ENCODE data around the gene CD19. TPM values are rescaled to one million over a fixed set of nuclear protein-coding genes. Genes with fewer than 3 reads are reported as not detected.
"Not testable (repeated sequence)": the region's sequence is repeated elsewhere in the genome, so short reads cannot be mapped to it uniquely, and the experiment has no call there.

The CD19 gene
- total and polyA plus RNA-seq, 11 donors: 0.10 to 0.44 (median 0.22) TPM; not detected in 7

DNA sequence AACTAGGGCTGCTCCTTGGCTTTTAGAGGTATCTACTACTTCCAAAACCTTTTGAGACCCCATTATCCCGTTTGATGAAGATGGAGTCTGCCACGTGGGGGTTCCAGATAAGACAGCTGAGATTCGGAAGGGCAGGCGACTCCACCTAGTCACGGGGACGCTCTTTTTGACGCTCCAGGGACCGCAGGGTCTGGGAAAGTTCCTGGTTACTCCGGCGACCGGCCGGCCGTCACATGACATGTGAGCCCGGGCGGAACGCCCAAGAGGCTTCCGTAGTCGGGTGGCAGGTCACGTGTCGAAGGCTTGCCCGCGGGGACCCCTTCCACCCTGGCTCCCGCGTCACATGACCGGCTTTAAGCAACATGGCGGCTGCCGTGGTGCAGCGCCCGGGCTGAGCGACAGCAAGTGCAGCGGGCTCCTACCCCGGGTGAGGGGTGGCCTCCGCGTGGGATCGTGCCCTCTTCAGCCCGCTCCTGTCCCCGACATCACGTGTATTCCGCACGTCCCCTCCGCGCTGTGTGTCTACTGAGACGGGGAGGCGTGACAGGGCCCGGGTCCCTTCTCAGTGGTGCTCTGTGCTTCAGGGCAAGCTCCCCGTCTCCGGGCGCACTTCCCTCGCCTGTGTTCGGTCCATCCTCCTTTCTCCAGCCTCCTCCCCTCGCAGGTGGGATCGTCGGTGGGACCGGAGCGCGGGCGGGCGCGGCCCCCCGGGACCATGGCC, 42.8 kb downstream of the CD19 start, which contains the start of gene SPNS1:
Gene SPNS1, plus strand, starts transcription at position 342 of the 721 bp plus-strand sequence. Its CDS starts 374 bp downstream, at position 716.
- no peaks in the 10 kb centered on the region for H3K27me3 ChIP-seq
- peak within 1 kb of the TSS; percentile 67 to 98 (median 88) for H3K4me3 ChIP-seq
- H3K36me3 ChIP-seq: peaks cover 0 to 31% (median 20%) of the 10 kb centered on the region in 9 donors
- ATAC-seq (peak; percentile 95 to 99 (median 98)), DNase-seq (peak; percentile 97 to 99 (median 98))
- 0% methylated on average over 4 to 60 of the region's 60 CpGs for WGBS, 4 donors
- H3K27ac ChIP-seq: peak within 1 kb of the TSS in 11 of 12 donors; percentile 75 to 91 (median 81)
- intact Hi-C loops (cut with DNase I): loop anchor here in 1 of 10 donors (1.0 kb wide), 1 partner anchor 128 kb away; the partner anchor contains the start of gene TUFM
- peaks cover 0 to 24% (median 13%) of the 10 kb centered on the region in 12 donors for H3K4me1 ChIP-seq
- H3K9me3 ChIP-seq: no peaks in the 10 kb centered on the region
- TF ChIP-seq POLR2A (IDR thresholded peaks at IDR 0.05): peak in 1 of 2 donors; percentile 64
- TF ChIP-seq, protein P1, sequence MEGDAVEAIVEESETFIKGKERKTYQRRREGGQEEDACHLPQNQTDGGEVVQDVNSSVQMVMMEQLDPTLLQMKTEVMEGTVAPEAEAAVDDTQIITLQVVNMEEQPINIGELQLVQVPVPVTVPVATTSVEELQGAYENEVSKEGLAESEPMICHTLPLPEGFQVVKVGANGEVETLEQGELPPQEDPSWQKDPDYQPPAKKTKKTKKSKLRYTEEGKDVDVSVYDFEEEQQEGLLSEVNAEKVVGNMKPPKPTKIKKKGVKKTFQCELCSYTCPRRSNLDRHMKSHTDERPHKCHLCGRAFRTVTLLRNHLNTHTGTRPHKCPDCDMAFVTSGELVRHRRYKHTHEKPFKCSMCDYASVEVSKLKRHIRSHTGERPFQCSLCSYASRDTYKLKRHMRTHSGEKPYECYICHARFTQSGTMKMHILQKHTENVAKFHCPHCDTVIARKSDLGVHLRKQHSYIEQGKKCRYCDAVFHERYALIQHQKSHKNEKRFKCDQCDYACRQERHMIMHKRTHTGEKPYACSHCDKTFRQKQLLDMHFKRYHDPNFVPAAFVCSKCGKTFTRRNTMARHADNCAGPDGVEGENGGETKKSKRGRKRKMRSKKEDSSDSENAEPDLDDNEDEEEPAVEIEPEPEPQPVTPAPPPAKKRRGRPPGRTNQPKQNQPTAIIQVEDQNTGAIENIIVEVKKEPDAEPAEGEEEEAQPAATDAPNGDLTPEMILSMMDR (IDR thresholded peaks at IDR 0.05): no peak

DNA sequence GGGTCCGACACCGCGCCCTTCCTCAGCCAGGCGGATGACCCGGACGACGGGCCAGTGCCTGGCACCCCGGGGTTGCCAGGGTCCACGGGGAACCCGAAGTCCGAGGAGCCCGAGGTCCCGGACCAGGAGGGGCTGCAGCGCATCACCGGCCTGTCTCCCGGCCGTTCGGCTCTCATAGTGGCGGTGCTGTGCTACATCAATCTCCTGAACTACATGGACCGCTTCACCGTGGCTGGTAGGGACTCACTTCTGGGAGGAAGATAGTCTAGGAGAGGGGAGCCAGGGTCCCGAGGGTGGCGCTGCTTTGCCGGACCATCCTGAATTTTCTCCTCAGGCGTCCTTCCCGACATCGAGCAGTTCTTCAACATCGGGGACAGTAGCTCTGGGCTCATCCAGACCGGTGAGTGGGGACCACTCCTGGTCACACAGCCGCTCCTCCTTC, 43.4 kb downstream of the CD19 start:
- DNase-seq (peak in 1 of 5 donors; percentile 31), ATAC-seq (peak in 1 of 4 donors; percentile 26)
- no peaks in the 10 kb centered on the region for H3K9me3 ChIP-seq
- H3K4me1 ChIP-seq: peaks cover 0 to 24% (median 13%) of the 10 kb centered on the region in 12 donors
- no peaks in the 10 kb centered on the region for H3K27me3 ChIP-seq
- H3K4me3 ChIP-seq: peak overlapping the region; percentile 67 to 98 (median 88)
- TF ChIP-seq POLR2A (IDR thresholded peaks at IDR 0.05): no peak
- intact Hi-C loops (cut with DNase I): no loop called here
- 7 to 12% (median 9%) methylated on average over 12 to 30 of the region's 30 CpGs for whole genome bisulfite sequencing, 4 donors
- H3K27ac ChIP-seq: peak overlapping the region in 9 of 12 donors; percentile 24 to 91 (median 80)
- H3K36me3 ChIP-seq: peaks cover 0 to 37% (median 22%) of the 10 kb centered on the region in 9 donors

DNA sequence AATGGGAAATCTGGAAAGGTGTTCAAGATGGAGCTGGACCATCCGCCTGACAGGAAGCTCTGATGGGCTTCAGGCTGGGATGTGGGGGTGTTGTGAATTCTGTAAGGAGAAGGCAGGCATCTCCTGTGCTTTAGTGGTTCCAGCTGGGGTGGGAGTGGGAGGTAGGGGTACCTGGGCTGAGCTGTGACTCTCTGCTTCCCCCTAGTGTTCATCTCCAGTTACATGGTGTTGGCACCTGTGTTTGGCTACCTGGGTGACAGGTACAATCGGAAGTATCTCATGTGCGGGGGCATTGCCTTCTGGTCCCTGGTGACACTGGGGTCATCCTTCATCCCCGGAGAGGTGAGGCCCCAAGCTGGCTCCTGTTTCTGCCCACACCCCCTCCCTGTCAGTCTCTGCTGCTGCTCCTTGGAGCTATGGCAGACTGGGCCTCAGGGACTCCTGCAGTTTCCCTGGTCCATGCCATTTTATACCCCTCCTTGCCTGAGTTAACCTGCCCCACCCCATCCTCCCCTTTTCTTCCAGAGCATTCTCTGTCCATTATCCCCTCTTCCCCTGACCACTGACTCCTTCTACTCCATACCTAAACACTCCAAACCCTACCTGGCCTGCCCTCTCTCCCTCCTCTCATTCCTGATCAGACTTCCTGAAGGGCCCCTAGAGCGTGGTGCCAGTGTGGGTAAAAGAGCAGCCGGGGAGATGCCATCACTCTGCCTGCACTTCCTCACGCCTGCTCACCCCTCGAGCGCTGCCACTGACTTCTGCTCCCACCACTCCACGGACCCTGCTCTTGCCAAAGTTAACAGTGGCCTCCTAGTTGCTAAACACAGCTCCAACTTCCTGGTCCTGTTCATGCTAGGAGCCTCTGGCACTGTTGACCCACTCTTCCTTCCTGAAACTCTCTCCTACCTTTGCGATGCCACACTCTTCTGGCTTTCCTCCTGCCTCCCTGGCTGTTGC, 46.2 kb downstream of the CD19 start:
- DNase-seq (no peak), ATAC-seq (no peak)
- TF ChIP-seq POLR2A (IDR thresholded peaks at IDR 0.05): no peak
- TF ChIP-seq, protein P1 (IDR thresholded peaks at IDR 0.05): peak in 9 of 12 donors; percentile 5 to 34 (median 21)
- no peaks in the 10 kb centered on the region for H3K9me3 ChIP-seq
- H3K4me1 ChIP-seq: peaks cover 0 to 24% (median 13%) of the 10 kb centered on the region in 12 donors
- H3K4me3 ChIP-seq: no peak overlapping the region
- 83 to 88% (median 85%) methylated on average over 11 of the region's 11 CpGs for WGBS, 4 donors
- peaks cover 0 to 65% (median 50%) of the 10 kb centered on the region in 9 donors for H3K36me3 ChIP-seq
- no peaks in the 10 kb centered on the region for H3K27me3 ChIP-seq
- no peak overlapping the region for H3K27ac ChIP-seq
- intact Hi-C loops (cut with DNase I): no loop called here

DNA sequence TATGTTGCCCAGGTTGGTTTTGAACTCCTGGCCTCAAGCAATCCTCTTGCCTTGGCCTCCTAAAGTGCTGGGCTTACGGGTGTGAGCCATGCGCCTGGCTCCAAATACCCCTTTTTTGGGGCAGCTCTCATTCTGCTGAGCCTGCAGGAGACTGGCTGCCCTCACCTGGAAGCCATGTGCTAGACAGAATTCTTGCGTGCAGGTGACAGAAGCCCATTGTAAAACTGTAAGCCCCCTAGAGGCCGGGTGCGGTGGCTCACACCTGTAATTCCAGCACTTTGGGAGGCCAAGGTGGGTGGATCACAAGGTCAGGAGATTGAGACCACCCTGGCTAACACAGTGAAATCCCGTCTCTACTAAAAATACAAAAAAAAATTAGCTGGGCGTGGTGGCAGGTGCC, 48.6 kb downstream of the CD19 start:
- H3K27me3 ChIP-seq; intact Hi-C loops (cut with DNase I); ATAC-seq; H3K9me3 ChIP-seq; DNase-seq; H3K4me3 ChIP-seq; H3K27ac ChIP-seq: not testable (repeated sequence)
- peaks cover 0 to 28% (median 8%) of the 10 kb centered on the region in 12 donors for H3K4me1 ChIP-seq
- peaks cover 0 to 84% (median 66%) of the 10 kb centered on the region in 9 donors for H3K36me3 ChIP-seq
- WGBS, 4 donors: 88 to 93% (median 90%) methylated on average over 7 of the region's 7 CpGs
